Activated CD4-positive, alpha-beta T cell treated with anti-CD3 and anti-CD28 coated beads for 48 hours (primary cell): Measurements from ENCODE around the gene SLC1A1.

Experiments
- DNase-seq: peaks from one replicate; pipeline ENCODE4 v3.0.0-alpha.2; 2020

The SLC1A1 gene

DNA sequence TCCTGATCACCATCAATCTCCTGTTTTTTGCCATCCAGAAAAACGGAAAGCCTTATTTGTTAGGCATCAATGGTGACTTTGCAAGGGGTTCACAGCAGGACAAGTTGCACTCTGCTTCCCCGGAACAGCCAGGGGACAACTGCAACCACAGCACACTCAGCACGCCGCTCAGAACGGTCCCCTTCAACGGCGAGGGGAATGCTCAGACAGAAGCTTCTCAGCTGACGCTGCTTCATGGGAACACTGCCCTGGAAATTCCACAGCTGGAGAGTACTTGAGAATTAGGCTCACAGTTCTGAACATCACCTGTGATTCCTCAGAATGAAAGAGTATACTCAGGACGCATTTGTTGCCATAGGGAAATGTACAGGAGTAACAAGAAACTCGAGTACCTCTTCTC, 131.7 kb downstream of the SLC1A1 start:
- DNase-seq, result no peak

- DNase-seq, result no peak
These were observed 140.6 kb downstream of the SLC1A1 start for GRCh38 chr9:4630836-4631235.
